Esophagus (tissue), 2 donors: ENCODE data around the gene USF1. TPM values are rescaled to one million over a fixed set of nuclear protein-coding genes. Genes with fewer than 3 reads are reported as not detected.

Source experiments
- polyA plus RNA-seq, 2 donors: library from polyadenylated mRNA; stranded (reverse); fragments of 200-250 nt; gene quantifications; one replicate each; pipeline ENCODE4 v1.2.3, GENCODE V29; 2013
- donor health status: healthy with polysubstance abuse.
- donor health status: Bipolar disorder and iron deficiency.

USF1 gene
- polyA plus RNA-seq, 2 donors: 37.6 to 50.1 TPM

Other genes starting within 250 kb of the USF1 start
- under 1 TPM; 0.54 to 0.73 TPM for gene LY9, start 249.8 kb downstream of the USF1 start, polyA plus RNA-seq
- under 1 TPM; 0.35 to 0.41 TPM for gene CD244, start 183.1 kb downstream of the USF1 start, polyA plus RNA-seq
- gene ITLN1, start 160.8 kb downstream of the USF1 start, polyA plus RNA-seq: under 1 TPM; 0.04 to 0.20 TPM
- under 1 TPM; 0.09 to 0.20 TPM for gene ITLN2, start 91.2 kb downstream of the USF1 start, polyA plus RNA-seq
- gene F11R, start 24.8 kb downstream of the USF1 start, polyA plus RNA-seq: 10 to 100 TPM; 56.5 to 76.4 TPM
- 100 to 1,000 TPM in 1 of 2 donors, 10 to 100 TPM in 1; 92.4 to 117 TPM for gene TSTD1, start 7.0 kb downstream of the USF1 start, polyA plus RNA-seq
- 1 to 10 TPM; 7.9 to 9.5 TPM for gene ARHGAP30, start 23.9 kb upstream of the USF1 start, polyA plus RNA-seq
- 10 to 100 TPM; 44.9 to 80.5 TPM for gene NECTIN4, start 43.6 kb upstream of the USF1 start, polyA plus RNA-seq
- gene KLHDC9, start 52.4 kb upstream of the USF1 start, polyA plus RNA-seq: 1 to 10 TPM; 1.8 to 2.5 TPM
- 100 to 1,000 TPM; 116 to 186 TPM for gene PFDN2, start 72.1 kb upstream of the USF1 start, polyA plus RNA-seq
- 10 to 100 TPM; 28.0 to 28.5 TPM for gene NIT1, start 72.1 kb upstream of the USF1 start, polyA plus RNA-seq
- 10 to 100 TPM; 15.5 to 24.4 TPM for gene DEDD, start 86.7 kb upstream of the USF1 start, polyA plus RNA-seq
- gene UFC1, start 108.0 kb upstream of the USF1 start, polyA plus RNA-seq: 100 to 1,000 TPM in 1 of 2 donors, 10 to 100 TPM in 1; 94.3 to 132 TPM
- 10 to 100 TPM; 16.5 to 22.9 TPM for gene USP21, start 113.5 kb upstream of the USF1 start, polyA plus RNA-seq
- gene PPOX, start 120.4 kb upstream of the USF1 start, polyA plus RNA-seq: 10 to 100 TPM; 11.7 to 29.6 TPM
- gene B4GALT3, start 131.5 kb upstream of the USF1 start, polyA plus RNA-seq: 10 to 100 TPM; 18.3 to 18.8 TPM
- 1 to 10 TPM in 1 of 2 donors, under 1 TPM in 1; 0.82 to 1.1 TPM for gene ADAMTS4, start 153.1 kb upstream of the USF1 start, polyA plus RNA-seq
- gene NDUFS2, start 156.4 kb upstream of the USF1 start, polyA plus RNA-seq: 10 to 100 TPM; 27.8 to 76.0 TPM
- gene FCER1G, start 169.3 kb upstream of the USF1 start, polyA plus RNA-seq: 10 to 100 TPM; 10.0 to 14.0 TPM
- not detected for gene APOA2, start 177.7 kb upstream of the USF1 start, polyA plus RNA-seq
- gene TOMM40L, start 180.1 kb upstream of the USF1 start, polyA plus RNA-seq: 10 to 100 TPM in 1 of 2 donors, 1 to 10 TPM in 1; 8.0 to 10.5 TPM
- under 1 TPM in 1 of 2 donors, not detected in 1; 0.07 TPM for gene NR1I3, start 192.2 kb upstream of the USF1 start, polyA plus RNA-seq
- 10 to 100 TPM in 1 of 2 donors, 1 to 10 TPM in 1; 10.0 to 16.2 TPM for gene PCP4L1, start 212.8 kb upstream of the USF1 start, polyA plus RNA-seq